ENCODE results near the gene NTN5. TPM values are rescaled to one million over a fixed set of nuclear protein-coding genes. Genes with fewer than 3 reads are reported as not detected.
A peak's percentile ranks its signal among the peaks of the same experiment; 100 is the strongest.
"Not testable (repeated sequence)": the region's sequence is repeated elsewhere in the genome, so short reads cannot be mapped to it uniquely, and the experiment has no call there.

The NTN5 gene
- total RNA-seq, 2 donors from 2014 or later = 0.32 TPM; not detected in 1

GRCh38 chr19:48681127-48681470 is 8.3 kb upstream of the NTN5 start:
- DNase-seq = no peak
- TF ChIP-seq, protein P1, sequence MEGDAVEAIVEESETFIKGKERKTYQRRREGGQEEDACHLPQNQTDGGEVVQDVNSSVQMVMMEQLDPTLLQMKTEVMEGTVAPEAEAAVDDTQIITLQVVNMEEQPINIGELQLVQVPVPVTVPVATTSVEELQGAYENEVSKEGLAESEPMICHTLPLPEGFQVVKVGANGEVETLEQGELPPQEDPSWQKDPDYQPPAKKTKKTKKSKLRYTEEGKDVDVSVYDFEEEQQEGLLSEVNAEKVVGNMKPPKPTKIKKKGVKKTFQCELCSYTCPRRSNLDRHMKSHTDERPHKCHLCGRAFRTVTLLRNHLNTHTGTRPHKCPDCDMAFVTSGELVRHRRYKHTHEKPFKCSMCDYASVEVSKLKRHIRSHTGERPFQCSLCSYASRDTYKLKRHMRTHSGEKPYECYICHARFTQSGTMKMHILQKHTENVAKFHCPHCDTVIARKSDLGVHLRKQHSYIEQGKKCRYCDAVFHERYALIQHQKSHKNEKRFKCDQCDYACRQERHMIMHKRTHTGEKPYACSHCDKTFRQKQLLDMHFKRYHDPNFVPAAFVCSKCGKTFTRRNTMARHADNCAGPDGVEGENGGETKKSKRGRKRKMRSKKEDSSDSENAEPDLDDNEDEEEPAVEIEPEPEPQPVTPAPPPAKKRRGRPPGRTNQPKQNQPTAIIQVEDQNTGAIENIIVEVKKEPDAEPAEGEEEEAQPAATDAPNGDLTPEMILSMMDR (IDR thresholded peaks at IDR 0.05) = no peak
- Histone ChIP-seq H3K4me1 (peaks cover 10% of the 10 kb centered on the region), H3K36me3 (no peaks in the 10 kb centered on the region), H3K27me3 (no peaks in the 10 kb centered on the region), H3K9ac (ENCODE audit: low read depth in 2 of 2, low read length in 2 of 2) (no peak overlapping the region), H3K27ac (no peak overlapping the region), H3K9me3 (no peaks in the 10 kb centered on the region), H3K4me3 (no peak overlapping the region)
- intact Hi-C loops (cut with DNase I) = no loop called here

DNA sequence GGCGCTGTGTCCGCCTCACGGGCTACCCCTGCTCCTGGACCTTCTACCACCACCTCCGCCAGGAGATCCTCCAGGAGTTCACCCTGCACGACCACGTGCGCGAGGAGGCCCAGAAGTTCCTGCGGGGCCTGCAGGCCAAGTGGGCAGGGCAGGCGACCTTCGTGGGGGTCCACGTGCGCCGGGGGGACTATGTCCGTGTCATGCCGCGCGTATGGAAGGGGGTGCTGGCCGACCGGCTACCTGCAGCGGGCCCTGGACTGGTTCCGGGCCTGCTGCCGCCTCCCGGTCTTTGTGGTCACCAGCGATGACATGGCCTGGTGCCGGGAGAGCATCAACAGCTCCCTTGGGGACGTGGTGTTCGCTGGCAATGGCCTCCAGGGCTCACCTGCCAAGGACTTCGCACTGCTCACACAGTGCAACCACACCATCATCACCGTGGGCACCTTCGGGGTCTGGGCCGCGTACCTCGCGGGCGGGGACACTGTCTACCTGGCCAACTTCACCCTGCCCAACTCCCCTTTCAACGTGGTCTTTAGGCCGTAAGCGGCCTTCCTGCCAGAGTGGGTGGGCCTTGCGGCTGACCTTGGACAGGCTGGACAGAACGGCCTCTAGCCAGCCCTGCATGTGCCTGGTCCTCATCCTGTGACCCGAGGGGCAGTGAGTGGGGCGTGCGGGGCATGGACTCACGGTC is 7.8 kb upstream of the NTN5 start:
- Histone ChIP-seq H3K27ac (no peak overlapping the region), H3K9ac (ENCODE audit: low read depth in 2 of 2, low read length in 2 of 2) (no peak overlapping the region), H3K36me3 (no peaks in the 10 kb centered on the region), H3K4me1 (peaks cover 10% of the 10 kb centered on the region), H3K4me3 (no peak overlapping the region), H3K27me3 (no peaks in the 10 kb centered on the region), H3K9me3 (no peaks in the 10 kb centered on the region)
- no peak for DNase-seq
- TF ChIP-seq, protein P1 (IDR thresholded peaks at IDR 0.05) = no peak
- intact Hi-C loops (cut with DNase I) = no loop called here

GRCh38 chr19:48680006-48680405 is 7.2 kb upstream of the NTN5 start:
- intact Hi-C loops (cut with DNase I); H3K36me3 ChIP-seq; H3K27ac ChIP-seq; DNase-seq; H3K9ac ChIP-seq (ENCODE audit: low read depth in 2 of 2, low read length in 2 of 2); H3K9me3 ChIP-seq; H3K27me3 ChIP-seq; H3K4me3 ChIP-seq: not testable (repeated sequence)
- H3K4me1 ChIP-seq = peaks cover 10% of the 10 kb centered on the region

- Histone ChIP-seq H3K27me3 (no peaks in the 10 kb centered on the region), H3K9ac (ENCODE audit: low read depth in 2 of 2, low read length in 2 of 2) (no peak overlapping the region), H3K4me3 (no peak overlapping the region), H3K9me3 (no peaks in the 10 kb centered on the region), H3K36me3 (no peaks in the 10 kb centered on the region), H3K4me1 (peaks cover 3% of the 10 kb centered on the region), H3K27ac (peak overlapping the region; percentile 62)
- peak; percentile 73 for DNase-seq
- intact Hi-C loops (cut with DNase I) = loop anchor here (5.0 kb wide), 1 partner anchor 59 kb away; no protein-coding TSS in a partner anchor
- TF ChIP-seq, protein P1 (IDR thresholded peaks at IDR 0.05) = no peak
These were observed 5.4 kb upstream of the NTN5 start for GRCh38 chr19:48678201-48678600.

DNA sequence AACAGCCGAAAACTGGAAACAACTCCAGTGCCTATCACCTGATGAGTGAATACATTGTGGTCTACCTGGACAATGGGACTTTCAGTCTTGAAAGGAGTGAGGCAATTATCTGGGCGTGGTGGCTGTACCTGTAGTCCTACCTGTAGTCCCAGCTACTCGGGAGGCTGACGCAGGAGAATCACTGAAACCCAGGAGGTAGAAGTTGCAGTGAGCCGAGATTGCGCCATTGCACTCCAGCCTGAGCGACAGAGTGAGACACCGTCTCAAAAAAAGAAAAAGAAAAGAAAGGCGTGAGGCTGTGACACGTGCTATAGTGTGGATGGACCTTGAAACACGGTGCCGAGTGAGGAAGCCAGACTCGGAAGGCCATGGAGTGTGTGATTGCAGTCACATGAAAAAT is 4.1 kb upstream of the NTN5 start:
- peak overlapping the region; percentile 62 for H3K27ac ChIP-seq
- TF ChIP-seq, protein P1 (IDR thresholded peaks at IDR 0.05) = no peak
- peak; percentile 60 for DNase-seq
- intact Hi-C loops (cut with DNase I) = loop anchor here (5.0 kb wide), 1 partner anchor 60 kb away; no protein-coding TSS in a partner anchor
- H3K36me3 ChIP-seq = no peaks in the 10 kb centered on the region
- peaks cover 3% of the 10 kb centered on the region for H3K4me1 ChIP-seq
- no peaks in the 10 kb centered on the region for H3K27me3 ChIP-seq
- no peak overlapping the region for H3K4me3 ChIP-seq
- H3K9ac ChIP-seq (ENCODE audit: low read depth in 2 of 2, low read length in 2 of 2) = peak overlapping the region in 1 of 2 donors; percentile 40
- H3K9me3 ChIP-seq = no peaks in the 10 kb centered on the region

- peak overlapping the region; percentile 62 for H3K27ac ChIP-seq
These were observed 3.7 kb upstream of the NTN5 start for GRCh38 chr19:48676487-48676886.

More at GRCh38 chr19:48676487-48676886, 3.7 kb upstream of the NTN5 start:
- intact Hi-C loops (cut with DNase I) = loop anchor here (5.0 kb wide), 1 partner anchor 61 kb away; no protein-coding TSS in a partner anchor
- TF ChIP-seq, protein P1 (IDR thresholded peaks at IDR 0.05) = no peak
- peaks cover 3% of the 10 kb centered on the region for H3K4me1 ChIP-seq
- H3K4me3 ChIP-seq = no peak overlapping the region
- no peaks in the 10 kb centered on the region for H3K9me3 ChIP-seq
- no peak for DNase-seq
- H3K36me3 ChIP-seq = no peaks in the 10 kb centered on the region
- H3K27me3 ChIP-seq = no peaks in the 10 kb centered on the region
- peak overlapping the region in 1 of 2 donors; percentile 40 for H3K9ac ChIP-seq (ENCODE audit: low read depth in 2 of 2, low read length in 2 of 2)

Data from colonic mucosa (tissue), 4 donors.